Muscle layer of colon (tissue), 2 donors: Measurements from ENCODE around the gene SLC35E3.

Experiments used
- H3K27ac ChIP-seq: one replicate; pipeline ENCODE4 v1.7.0; 2013; ENCODE audit warnings: low read depth, mild to moderate bottlenecking, low read length, moderate library complexity
- H3K27me3 ChIP-seq, 2 donors: one replicate each; pipeline ENCODE4 v1.7.0; 2013; ENCODE audit warnings: low read length in 2 of 2, mild to moderate bottlenecking in 2 of 2; ENCODE audit not compliant: insufficient read depth in 2 of 2, control insufficient read depth in 1 of 2
- H3K36me3 ChIP-seq: one replicate; pipeline ENCODE4 v1.7.0; 2013; ENCODE audit warnings: mild to moderate bottlenecking, low read length; ENCODE audit not compliant: insufficient read depth
- H3K4me1 ChIP-seq: one replicate; pipeline ENCODE4 v1.7.0; 2013; ENCODE audit warnings: mild to moderate bottlenecking, low read length; ENCODE audit not compliant: insufficient read depth
- H3K4me3 ChIP-seq, 2 donors: one replicate each; pipeline ENCODE4 v1.7.0; 2013; ENCODE audit warnings: low read length in 2 of 2, low read depth in 1 of 2, mild to moderate bottlenecking in 1 of 2, moderate library complexity in 1 of 2
- H3K9ac ChIP-seq: one replicate; pipeline ENCODE4 v1.7.0; 2013; ENCODE audit warnings: low read length
- H3K9me3 ChIP-seq: one replicate; pipeline ENCODE4 v1.7.0; 2013; ENCODE audit warnings: mild to moderate bottlenecking, low read length
- donor health status: abdominal sarcoma.
- donor health status: Adenocarcinoma of cecum.

The SLC35E3 gene

DNA sequence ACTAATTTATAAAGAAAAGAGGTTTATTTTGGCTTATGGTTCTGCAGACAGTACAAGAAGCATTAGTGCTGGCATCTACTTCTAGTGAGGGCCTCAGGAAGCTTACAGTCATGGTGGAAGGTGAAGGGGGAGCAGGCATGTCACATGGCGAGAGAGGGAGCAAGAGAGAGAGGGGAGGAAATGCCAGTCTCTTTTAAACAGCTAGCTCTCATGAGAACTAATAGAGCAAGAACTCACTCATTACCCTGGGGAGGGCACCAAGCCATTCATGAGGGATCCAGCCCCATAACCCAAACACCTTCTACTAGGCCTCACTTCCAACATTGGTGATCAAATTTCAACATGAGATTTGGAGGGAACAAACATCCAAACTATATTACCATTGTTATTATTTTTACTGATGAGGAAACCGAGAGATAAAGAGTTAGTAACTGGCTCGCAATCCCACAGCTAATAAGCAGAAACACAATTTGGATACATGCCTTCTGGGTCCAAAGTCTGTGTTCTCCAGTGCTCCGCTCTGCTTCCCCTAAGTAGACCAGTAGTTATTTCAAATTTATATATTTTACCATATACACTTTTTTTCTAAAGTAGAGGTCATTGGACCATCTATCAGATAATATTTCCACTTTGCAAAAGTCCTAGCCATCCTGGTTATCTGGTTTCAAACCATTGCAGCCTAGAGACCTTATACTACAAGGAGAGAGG is 9.7 kb downstream of the SLC35E3 start:
- Histone ChIP-seq H3K27me3 (no peaks in the 10 kb centered on the region), H3K4me3 (no peak overlapping the region), H3K9ac (no peak overlapping the region), H3K27ac (no peak overlapping the region), H3K36me3 (peaks cover 23% of the 10 kb centered on the region), H3K4me1 (no peaks in the 10 kb centered on the region), H3K9me3 (no peaks in the 10 kb centered on the region)

- Histone ChIP-seq H3K27ac (no peak overlapping the region), H3K9me3 (no peaks in the 10 kb centered on the region), H3K36me3 (peaks cover 8% of the 10 kb centered on the region), H3K4me1 (no peaks in the 10 kb centered on the region), H3K4me3 (no peak overlapping the region), H3K27me3 (no peaks in the 10 kb centered on the region), H3K9ac (no peak overlapping the region)
These were observed 13.9 kb downstream of the SLC35E3 start for GRCh38 chr12:68759852-68760251.

GRCh38 chr12:68760806-68761441 is 14.9 kb downstream of the SLC35E3 start:
- H3K36me3 ChIP-seq = peaks cover 5% of the 10 kb centered on the region
- no peak overlapping the region for H3K4me3 ChIP-seq
- H3K9me3 ChIP-seq = no peaks in the 10 kb centered on the region
- H3K27ac ChIP-seq = no peak overlapping the region
- H3K4me1 ChIP-seq = no peaks in the 10 kb centered on the region
- no peaks in the 10 kb centered on the region for H3K27me3 ChIP-seq
- no peak overlapping the region for H3K9ac ChIP-seq

- H3K9ac ChIP-seq = no peak overlapping the region
- H3K9me3 ChIP-seq = no peaks in the 10 kb centered on the region
- H3K4me3 ChIP-seq = no peak overlapping the region
- H3K27me3 ChIP-seq = no peaks in the 10 kb centered on the region
- H3K27ac ChIP-seq = no peak overlapping the region
- H3K4me1 ChIP-seq = no peaks in the 10 kb centered on the region
- H3K36me3 ChIP-seq = peaks cover 5% of the 10 kb centered on the region
These were observed 15.5 kb downstream of the SLC35E3 start for GRCh38 chr12:68761442-68761812.

- no peaks in the 10 kb centered on the region for H3K4me1 ChIP-seq
- H3K27me3 ChIP-seq = no peaks in the 10 kb centered on the region
- H3K27ac ChIP-seq = no peak overlapping the region
- H3K4me3 ChIP-seq = no peak overlapping the region
- peaks cover 9% of the 10 kb centered on the region for H3K36me3 ChIP-seq
- H3K9ac ChIP-seq = no peak overlapping the region
- H3K9me3 ChIP-seq = no peaks in the 10 kb centered on the region
These were observed 16.1 kb downstream of the SLC35E3 start for GRCh38 chr12:68761901-68762630.

GRCh38 chr12:68762691-68763090 is 16.7 kb downstream of the SLC35E3 start:
- no peak overlapping the region for H3K27ac ChIP-seq
- no peaks in the 10 kb centered on the region for H3K27me3 ChIP-seq
- H3K4me3 ChIP-seq = no peak overlapping the region
- H3K36me3 ChIP-seq = peaks cover 9% of the 10 kb centered on the region
- H3K9me3 ChIP-seq = no peaks in the 10 kb centered on the region
- H3K4me1 ChIP-seq = no peaks in the 10 kb centered on the region
- no peak overlapping the region for H3K9ac ChIP-seq

- H3K4me3 ChIP-seq = no peak overlapping the region
- H3K27ac ChIP-seq = no peak overlapping the region
- H3K4me1 ChIP-seq = no peaks in the 10 kb centered on the region
- H3K27me3 ChIP-seq = no peaks in the 10 kb centered on the region
- H3K9me3 ChIP-seq = no peaks in the 10 kb centered on the region
- no peak overlapping the region for H3K9ac ChIP-seq
- H3K36me3 ChIP-seq = peaks cover 8% of the 10 kb centered on the region
These were observed 19.7 kb downstream of the SLC35E3 start for GRCh38 chr12:68765696-68766095.

GRCh38 chr12:68766646-68767045 is 20.7 kb downstream of the SLC35E3 start:
- H3K4me1 ChIP-seq = no peaks in the 10 kb centered on the region
- no peak overlapping the region for H3K4me3 ChIP-seq
- H3K27me3 ChIP-seq = no peaks in the 10 kb centered on the region
- H3K9me3 ChIP-seq = no peaks in the 10 kb centered on the region
- peaks cover 4% of the 10 kb centered on the region for H3K36me3 ChIP-seq
- H3K9ac ChIP-seq = no peak overlapping the region
- H3K27ac ChIP-seq = no peak overlapping the region

GRCh38 chr12:68767191-68767590 is 21.2 kb downstream of the SLC35E3 start:
- Histone ChIP-seq H3K4me3 (no peak overlapping the region), H3K27me3 (no peaks in the 10 kb centered on the region), H3K9ac (no peak overlapping the region), H3K4me1 (no peaks in the 10 kb centered on the region), H3K9me3 (no peaks in the 10 kb centered on the region), H3K27ac (no peak overlapping the region), H3K36me3 (peaks cover 4% of the 10 kb centered on the region)

DNA sequence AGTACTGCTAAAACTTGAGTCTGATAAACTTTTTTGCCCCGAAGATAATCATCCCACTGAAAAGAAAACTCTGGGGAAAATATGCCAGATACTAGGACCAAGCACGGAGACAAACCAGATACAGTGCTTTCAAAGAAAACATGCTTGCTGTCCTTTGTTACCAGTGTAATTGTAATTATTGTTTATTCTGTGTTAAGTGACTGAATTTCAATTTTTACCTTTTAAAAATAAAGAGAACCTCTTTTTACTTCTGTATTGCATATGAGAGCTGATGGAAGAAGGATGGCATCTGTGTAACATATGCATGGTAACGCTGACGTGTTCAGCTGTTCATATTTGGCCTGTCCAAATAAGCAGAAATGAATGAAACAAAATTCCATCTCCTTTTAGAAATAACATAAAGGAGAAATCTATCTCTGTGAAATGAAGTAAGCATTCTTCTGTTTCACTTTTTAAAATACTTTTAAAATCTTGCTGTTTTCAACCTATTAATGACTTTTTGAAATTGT is 22.5 kb downstream of the SLC35E3 start:
- H3K27me3 ChIP-seq = no peaks in the 10 kb centered on the region
- no peak overlapping the region for H3K27ac ChIP-seq
- H3K4me1 ChIP-seq = no peaks in the 10 kb centered on the region
- H3K4me3 ChIP-seq = no peak overlapping the region
- H3K36me3 ChIP-seq = peaks cover 4% of the 10 kb centered on the region
- H3K9ac ChIP-seq = no peak overlapping the region
- H3K9me3 ChIP-seq = no peaks in the 10 kb centered on the region

- Histone ChIP-seq H3K36me3 (peaks cover 4% of the 10 kb centered on the region), H3K4me3 (no peak overlapping the region)
These were observed 24.0 kb downstream of the SLC35E3 start for GRCh38 chr12:68769941-68770340.

More at GRCh38 chr12:68769941-68770340, 24.0 kb downstream of the SLC35E3 start:
- Histone ChIP-seq H3K9ac (no peak overlapping the region), H3K27me3 (no peaks in the 10 kb centered on the region), H3K4me1 (no peaks in the 10 kb centered on the region), H3K27ac (no peak overlapping the region), H3K9me3 (no peaks in the 10 kb centered on the region)
